ENCODE results near the gene MCHR1. TPM values are rescaled to one million over a fixed set of nuclear protein-coding genes. Genes with fewer than 3 reads are reported as not detected.
A peak's percentile ranks its signal among the peaks of the same experiment; 100 is the strongest.

MCHR1 gene, protein sequence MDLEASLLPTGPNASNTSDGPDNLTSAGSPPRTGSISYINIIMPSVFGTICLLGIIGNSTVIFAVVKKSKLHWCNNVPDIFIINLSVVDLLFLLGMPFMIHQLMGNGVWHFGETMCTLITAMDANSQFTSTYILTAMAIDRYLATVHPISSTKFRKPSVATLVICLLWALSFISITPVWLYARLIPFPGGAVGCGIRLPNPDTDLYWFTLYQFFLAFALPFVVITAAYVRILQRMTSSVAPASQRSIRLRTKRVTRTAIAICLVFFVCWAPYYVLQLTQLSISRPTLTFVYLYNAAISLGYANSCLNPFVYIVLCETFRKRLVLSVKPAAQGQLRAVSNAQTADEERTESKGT
- 0.07 TPM in 1 of 2 replicates, not detected in the other for total RNA-seq (2014; rRNA removed; shearing (Covaris generic))

DNA sequence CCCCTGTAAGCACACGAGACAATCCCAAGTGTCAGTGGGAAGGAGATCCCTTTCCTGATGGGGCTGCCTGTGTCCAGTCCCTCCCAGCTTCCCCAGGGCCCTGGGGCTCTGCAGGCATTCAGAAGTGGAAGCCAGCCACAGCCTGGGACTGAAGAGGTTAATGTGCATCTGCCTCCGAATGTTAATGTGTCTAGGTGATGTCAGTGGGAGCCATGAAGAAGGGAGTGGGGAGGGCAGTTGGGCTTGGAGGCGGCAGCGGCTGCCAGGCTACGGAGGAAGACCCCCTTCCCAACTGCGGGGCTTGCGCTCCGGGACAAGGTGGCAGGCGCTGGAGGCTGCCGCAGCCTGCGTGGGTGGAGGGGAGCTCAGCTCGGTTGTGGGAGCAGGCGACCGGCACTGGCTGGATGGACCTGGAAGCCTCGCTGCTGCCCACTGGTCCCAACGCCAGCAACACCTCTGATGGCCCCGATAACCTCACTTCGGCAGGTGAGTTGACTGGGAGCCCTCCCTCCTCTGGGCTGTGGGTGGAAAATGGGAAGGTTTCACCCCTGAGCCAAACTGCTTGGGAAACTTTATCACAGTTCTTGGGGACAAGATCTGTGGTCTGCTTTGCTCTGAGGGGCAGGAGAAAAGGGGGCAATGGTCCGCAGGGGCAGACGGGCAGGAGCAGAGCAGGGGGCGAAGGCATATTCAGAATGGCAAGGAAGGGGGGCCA, at the start of gene MCHR1:
TSS of gene MCHR1 (plus strand) at position 236 of the 715 bp plus-strand sequence. CDS start at position 405, 169 bp downstream.
- DNase-seq (ENCODE audit: low read depth), result no peak

- DNase-seq (ENCODE audit: low read depth), result no peak
Measured at GRCh38 chr22:40631925-40632324, 47.4 kb upstream of the MCHR1 start.

GRCh38 chr22:40633036-40633435, 46.2 kb upstream of the MCHR1 start:
- no peak for DNase-seq (ENCODE audit: low read depth)

GRCh38 chr22:40634119-40634903, 45.0 kb upstream of the MCHR1 start:
- DNase-seq (ENCODE audit: low read depth), result no peak

DNA sequence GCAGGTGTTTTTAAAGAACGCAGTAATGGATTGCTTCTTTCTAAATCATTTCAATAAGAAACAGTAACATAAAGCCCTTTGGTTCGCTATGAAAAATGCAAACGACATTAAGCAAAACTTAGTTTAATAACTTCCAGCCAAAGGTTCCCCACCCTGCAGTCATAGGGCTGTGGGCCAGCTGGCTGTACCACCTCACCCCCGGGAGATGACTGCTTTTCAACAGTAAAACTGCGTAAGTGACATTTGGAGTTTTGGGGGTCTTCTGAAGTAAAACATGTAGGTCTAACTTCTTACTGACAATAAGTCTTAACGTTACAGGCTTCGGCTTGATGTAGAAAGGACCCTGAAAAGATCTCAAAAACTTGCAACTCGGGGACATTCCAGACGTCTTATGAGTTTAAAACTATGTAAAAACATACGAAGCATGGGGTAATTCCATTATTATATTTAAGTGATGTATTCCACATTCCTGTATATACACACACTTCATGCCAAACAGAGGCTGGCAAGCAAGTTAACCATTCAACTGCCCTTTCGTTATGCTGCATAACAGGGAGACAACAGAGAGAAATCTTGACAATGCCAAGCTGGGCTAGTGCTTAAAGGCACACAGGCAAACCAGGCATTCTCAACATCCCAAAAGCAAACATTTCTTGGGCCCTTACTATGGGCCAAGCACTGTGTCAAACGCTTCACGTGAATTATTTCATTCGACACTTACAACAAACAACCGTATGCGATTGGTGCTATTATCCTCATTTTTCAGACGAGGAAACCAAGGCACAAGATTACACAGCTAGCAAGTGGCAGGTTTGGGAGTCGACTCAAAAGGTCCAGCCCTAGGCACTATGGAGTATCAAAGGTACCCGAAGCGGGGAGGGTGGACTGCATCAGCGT, 44.0 kb upstream of the MCHR1 start:
- DNase-seq (ENCODE audit: low read depth), result no peak

DNA sequence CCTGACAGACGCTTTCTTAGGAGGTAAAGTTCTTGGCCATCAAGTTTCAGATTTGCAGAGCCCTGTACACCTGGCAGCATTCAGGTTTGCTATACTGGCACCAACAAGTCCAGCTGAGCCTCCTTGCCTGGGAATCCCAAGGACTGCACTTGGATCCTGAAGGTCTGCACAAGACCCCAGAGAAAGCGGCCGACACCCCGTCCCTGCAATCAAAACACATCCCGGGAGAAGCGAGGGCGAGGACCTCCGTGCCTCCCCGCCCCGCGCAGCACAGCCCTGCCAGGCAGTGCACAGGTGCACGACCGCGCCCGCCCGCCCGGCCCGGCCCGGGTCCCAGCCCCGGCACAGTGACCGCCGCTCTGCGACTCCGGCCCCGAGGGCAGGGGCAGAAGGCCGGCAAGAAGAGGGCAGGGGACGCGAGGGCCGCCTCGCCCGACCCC, 43.3 kb upstream of the MCHR1 start:
- DNase-seq (ENCODE audit: low read depth), result no peak

DNA sequence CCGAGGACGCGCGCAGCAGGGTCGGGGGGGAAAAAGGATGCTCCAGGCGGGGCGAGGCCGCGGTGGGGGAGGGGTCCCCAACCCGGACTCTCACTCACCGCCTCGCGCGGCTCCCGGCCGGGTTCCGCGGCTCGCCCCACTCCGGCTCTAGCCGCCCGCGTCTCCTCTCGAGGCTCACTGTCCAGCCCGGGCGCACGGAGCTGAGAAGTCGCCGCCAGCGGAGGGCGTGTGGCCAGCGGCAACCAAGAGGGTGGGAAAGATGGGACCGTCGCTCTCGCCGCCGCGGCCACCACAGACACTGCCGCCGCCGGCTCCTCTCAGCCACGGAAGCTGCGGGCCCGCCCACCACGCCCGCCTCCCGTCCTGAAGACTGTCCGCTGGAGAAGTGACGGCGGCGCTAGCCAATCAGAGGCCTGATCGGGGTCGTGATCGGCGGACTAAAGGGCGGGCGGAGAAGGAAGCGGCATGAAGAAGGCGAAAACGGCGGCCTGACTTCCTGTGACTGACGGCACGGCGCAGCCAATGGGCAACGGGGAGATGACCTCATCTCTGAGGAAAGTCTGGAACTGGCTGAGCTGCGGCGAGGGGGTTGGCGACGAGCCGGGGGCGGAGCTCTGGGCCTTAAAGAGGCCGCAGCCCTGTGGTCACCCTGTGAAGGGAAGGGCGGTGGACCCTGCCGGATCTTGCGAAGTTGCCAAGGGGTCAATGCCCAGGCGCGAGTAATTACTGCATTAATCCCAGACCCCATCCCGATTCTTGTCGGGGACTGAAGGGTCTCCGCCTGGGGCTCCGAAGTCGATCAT, 42.7 kb upstream of the MCHR1 start, which contains the start of gene MRTFA:
TSS of gene MRTFA (minus strand) at position 340 of the 803 bp plus-strand sequence.
- peak; percentile 99 for DNase-seq (ENCODE audit: low read depth)

DNA sequence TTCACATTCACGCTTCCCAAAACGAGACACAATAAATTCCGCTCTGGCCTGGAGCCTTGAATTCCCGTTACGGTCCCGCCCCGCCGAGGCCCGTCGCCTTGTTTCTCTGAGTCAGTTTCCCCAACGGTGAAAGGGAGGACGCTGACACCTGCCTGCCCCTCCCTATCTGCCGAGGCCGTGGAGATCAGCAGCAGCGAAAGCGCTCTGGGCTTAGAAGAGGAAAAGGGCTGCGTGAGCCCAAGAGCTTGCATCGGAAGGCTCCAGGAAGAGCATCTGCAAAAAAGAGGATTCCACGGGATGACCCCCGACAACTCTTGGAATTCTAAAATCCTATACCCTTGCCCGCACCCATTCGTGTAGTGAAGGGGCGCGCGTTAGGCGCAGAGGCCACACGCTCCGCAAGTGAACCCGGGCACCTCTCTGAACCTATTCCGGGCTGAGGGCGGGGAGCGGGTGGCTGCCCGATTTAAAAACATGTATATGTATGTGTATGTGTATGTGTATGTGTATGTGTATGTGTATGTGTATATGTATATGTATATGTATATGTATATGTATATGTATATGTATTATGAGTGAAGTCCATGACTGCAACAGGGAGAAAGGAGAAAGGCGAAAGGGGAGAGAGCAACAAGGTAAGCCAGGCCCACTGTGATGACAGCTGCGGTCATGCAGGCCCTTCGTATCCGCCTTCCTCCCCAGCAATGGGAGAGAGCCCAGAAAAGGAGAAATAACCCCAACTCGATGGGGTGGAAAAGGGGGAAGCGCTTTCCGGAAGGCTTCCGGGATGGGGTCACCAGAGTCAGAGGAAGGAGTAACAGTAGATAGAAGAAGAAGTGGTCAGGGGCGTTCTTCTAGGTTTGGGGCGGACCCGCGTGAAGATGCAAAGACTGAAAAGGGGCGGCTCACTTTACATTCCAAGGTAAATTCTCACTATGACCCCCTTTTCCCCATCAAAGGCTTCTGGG, 41.8 kb upstream of the MCHR1 start:
- DNase-seq (ENCODE audit: low read depth), result peak; percentile 49

DNA sequence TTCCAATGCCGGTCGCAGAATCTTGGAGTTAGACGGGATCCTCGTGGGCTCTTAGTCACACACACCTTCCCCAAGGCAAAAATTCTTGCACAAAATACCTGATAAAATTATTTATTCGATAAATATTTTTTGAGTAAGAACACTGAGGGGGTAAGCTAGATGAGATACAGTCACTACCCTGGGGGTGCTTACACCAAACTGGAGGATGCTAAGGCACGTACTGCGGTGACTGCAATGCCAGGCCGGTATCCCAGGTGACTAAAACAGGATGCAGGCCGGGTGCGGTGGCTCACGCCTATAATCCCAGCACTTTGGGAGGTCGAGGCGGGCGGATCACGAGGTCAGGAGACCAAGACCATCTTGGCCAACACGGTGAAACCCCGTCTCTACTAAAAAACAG, 41.0 kb upstream of the MCHR1 start:
- DNase-seq (ENCODE audit: low read depth), result no peak

- DNase-seq (ENCODE audit: low read depth), result no peak
Measured at GRCh38 chr22:40641269-40641668, 38.0 kb upstream of the MCHR1 start.

- DNase-seq (ENCODE audit: low read depth), result no peak
Measured at GRCh38 chr22:40642316-40642715, 37.0 kb upstream of the MCHR1 start.

DNA sequence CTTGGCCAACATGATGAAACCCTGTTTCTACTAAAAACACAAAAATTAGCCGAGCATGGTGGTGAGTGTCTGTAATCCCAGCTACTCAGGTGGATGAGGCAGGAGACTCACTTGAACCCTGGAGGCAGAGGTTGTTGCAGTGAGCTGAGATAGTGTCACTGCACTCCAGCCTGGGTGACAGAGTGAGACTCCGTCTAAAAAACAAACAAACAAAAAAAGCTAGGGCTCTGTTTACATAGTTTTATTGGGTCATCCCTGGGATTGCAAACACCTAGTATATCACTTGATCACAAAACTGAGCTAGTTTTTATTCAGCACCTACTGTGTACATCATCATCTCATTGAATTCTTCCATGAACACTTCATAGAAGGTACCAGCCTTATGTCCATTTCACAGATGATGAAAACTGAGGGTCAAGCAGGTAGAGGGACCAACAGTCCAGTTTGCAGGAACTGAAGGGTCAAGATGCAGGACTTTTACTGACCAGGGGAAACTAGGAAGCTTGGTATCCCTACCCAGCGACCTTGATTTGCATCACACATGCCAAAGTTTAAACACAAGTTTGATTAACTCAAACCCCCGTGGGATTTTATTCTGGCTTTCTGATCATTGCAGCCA, 33.6 kb upstream of the MCHR1 start:
- no peak for DNase-seq (ENCODE audit: low read depth)

GRCh38 chr22:40648386-40648785, 30.9 kb upstream of the MCHR1 start:
- DNase-seq (ENCODE audit: low read depth), result no peak

DNA sequence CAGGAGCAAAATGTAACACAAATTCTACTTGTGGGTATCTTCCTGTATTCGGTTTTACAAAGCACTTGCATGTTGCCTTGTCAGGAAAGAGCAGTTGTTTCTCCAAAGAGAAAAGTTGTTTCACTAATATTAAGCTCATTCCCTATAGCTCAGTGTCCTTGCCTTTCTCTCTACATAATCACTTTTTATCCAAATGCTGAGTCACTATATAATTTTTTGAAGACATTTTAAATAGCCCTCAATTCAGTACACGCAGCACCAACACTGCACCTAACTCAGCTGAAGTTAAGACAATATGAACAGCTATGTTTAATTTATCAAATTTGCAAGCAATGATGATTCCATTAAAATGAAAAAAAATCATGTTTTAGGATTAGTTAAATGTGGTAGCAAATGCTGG, 28.2 kb upstream of the MCHR1 start:
- no peak for DNase-seq (ENCODE audit: low read depth)

DNA sequence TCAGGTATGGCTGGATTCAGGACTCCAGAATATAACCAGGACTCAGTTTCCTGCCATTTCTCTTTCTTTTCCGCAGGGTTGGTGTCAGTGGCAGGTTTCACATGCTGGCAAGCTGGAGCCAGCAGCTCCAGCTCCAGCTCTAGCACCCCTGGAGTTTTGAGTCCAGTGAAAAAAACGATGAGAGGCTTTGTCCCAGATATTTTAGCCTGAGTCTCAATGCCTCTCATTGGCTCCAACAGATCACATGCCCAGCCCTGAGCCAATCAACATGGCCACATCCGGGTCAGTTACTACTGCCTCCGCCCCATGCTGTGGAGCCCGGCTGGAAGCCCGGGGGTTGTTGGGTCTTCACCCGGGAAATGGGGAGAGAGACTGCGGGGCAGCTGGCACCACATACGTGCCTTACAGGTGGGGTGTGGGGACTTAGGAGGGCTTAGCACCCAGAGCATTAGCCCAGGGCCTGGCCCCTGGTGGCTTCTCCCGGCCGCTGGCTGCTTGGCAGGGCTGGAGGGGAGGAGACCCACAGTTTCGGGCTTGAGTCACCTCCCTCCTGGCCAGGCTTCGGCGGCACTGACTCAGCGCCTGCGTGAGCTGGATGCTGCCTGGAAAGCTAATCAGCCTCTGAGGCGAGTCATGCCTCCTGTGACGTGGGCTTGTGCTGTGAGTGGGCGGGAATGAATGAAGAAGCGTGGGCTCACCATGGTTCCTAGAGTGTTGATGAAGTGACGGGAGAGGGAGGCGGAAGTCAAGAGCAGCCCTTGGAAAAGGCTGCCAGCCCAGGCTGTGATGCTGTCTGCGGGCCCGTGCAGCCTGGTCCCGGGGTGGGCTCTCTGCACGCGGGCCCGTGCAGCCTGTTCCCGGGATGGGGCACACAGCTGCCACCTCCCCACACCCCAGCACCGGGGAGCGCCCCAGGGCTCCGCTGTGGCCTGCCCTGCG, 27.5 kb upstream of the MCHR1 start:
- peak; percentile 98 for DNase-seq (ENCODE audit: low read depth)

DNA sequence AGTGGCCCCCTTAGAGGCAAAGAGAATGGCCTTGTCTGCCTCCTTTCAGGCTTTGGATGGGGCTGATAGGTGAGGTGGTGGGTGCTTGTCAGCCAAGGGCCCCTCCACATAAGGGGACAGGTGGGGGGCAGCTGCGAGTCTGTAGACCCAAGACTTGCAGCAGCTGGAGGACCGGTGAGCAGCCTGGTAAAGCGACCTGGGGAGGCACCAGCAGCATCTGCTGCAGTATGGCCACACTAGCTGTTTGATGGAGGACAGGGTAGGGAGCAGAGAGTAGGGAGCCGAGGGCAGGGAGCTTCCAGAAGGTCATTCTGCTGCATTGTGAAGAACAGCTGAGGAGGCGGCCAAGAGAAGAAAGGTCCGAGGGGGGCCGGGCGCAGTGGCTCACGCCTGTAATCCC, 25.9 kb upstream of the MCHR1 start:
- no peak for DNase-seq (ENCODE audit: low read depth)

DNA sequence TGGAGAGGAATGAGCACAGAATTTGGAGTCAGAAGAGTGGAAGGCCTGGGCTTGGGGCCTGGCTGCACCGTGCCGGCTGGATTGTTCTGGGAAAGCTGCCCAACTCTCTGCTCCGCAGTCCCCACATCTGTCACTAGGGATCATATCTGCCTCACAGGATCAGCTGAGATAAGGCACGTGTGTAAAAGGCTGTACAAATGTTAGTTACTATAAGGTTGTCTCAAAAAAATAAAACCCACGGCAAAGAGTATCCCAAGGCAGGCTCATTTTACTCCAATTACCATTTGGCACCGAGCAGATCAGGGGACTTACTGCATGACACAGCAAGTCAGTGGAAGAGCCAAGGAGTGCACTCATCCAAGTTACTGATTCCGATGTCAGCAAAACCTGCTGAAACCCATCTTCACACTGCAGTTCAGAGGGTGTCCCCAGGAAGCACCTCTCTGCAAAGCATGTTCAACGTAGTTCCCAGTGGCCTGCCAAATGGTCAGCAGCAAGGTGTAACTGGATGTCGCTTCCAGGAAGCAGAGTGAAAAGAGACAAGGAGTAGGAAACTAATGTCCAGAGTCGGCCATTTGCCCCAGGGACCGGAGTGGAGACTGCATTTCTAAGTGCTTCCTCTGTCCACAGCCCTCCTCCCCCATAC, 24.6 kb upstream of the MCHR1 start:
- DNase-seq (ENCODE audit: low read depth), result peak; percentile 79

Data from M059J (cell line).